ENCODE results near the gene BPIFA3. TPM values are rescaled to one million over a fixed set of nuclear protein-coding genes. Genes with fewer than 3 reads are reported as not detected.

The BPIFA3 gene
- total and polyA plus RNA-seq, 2 of the 13 experiments (the other 11 are each of a cell fraction or from before 2014, with no cell fraction given): not detected

DNA sequence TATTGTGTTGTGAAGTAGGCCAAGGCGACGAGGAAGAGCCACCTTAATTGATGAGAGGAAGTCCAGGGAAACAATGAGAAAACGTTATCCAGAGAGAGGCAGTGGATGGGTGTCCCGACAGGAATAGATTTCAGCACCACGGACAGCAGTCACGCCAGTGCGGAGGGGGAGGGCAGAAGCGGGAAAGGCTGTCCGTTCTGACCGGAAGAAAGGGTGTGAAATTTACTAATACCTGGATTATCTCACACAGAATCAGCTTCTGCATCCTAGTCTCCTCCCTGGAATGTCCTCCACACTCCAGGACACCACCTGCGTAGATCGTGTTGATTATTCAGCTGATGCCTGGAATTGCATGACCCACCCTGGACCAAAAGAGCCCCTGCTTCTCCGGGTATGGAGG lies 7.4 kb upstream of the BPIFA3 start (continued):
- TF ChIP-seq TBX3 (IDR thresholded peaks at IDR 0.05; ENCODE audit: borderline replicate concordance) (peak; percentile 73), ZNF746 (CRISPR knock-in tag; IDR thresholded peaks at IDR 0.05) (peak; percentile 84), USF2 (IDR thresholded peaks at IDR 0.05; ENCODE audit: low read depth, low read length) (no peak), USF2 (CRISPR knock-in tag; IDR thresholded peaks at IDR 0.05; ENCODE audit: borderline replicate concordance) (no peak), ZNF232 (CRISPR knock-in tag; IDR thresholded peaks at IDR 0.05; ENCODE audit: borderline replicate concordance) (peak; percentile 99), ZNF558 (CRISPR knock-in tag; IDR thresholded peaks at IDR 0.05; ENCODE audit: borderline replicate concordance) (peak; percentile 92; the same call in 1 of the 2 replicates), ZNF788 (CRISPR knock-in tag; IDR thresholded peaks at IDR 0.05; ENCODE audit: borderline replicate concordance) (peak; percentile 89), DBP (CRISPR knock-in tag; IDR thresholded peaks at IDR 0.05; ENCODE audit: not compliant biosample characterization) (peak; percentile 93), ZSCAN29 (CRISPR knock-in tag; conservative IDR thresholded peaks at IDR 0.05) (no peak), ZNF275 (CRISPR knock-in tag; IDR thresholded peaks at IDR 0.05; ENCODE audit: borderline replicate concordance) (peak; percentile 96), SMAD1 (CRISPR knock-in tag; IDR thresholded peaks at IDR 0.05; ENCODE audit: borderline replicate concordance, low read depth) (no peak), TRAFD1 (CRISPR knock-in tag; IDR thresholded peaks at IDR 0.05; ENCODE audit: borderline replicate concordance) (no peak), ZNF432 (CRISPR knock-in tag; IDR thresholded peaks at IDR 0.05; ENCODE audit: borderline replicate concordance) (no peak), TFDP2 (CRISPR knock-in tag; IDR thresholded peaks at IDR 0.05) (peak; percentile 80), NAIF1 (CRISPR knock-in tag; IDR thresholded peaks at IDR 0.05; ENCODE audit: borderline replicate concordance) (peak; percentile 59; the same call in 1 of the 2 replicates), ISL2 (CRISPR knock-in tag; IDR thresholded peaks at IDR 0.05) (peak; percentile 74), RARA (CRISPR knock-in tag; IDR thresholded peaks at IDR 0.05) (peak; percentile 85), KDM5B (CRISPR knock-in tag; IDR thresholded peaks at IDR 0.05; ENCODE audit: borderline replicate concordance) (peak; percentile 77; the same call in 1 of the 2 replicates), ZNF879 (CRISPR knock-in tag; IDR thresholded peaks at IDR 0.05) (0 out of 2 replicates have a peak, but pooled peaks have one; percentile 76)
- TF ChIP-seq, protein P1, sequence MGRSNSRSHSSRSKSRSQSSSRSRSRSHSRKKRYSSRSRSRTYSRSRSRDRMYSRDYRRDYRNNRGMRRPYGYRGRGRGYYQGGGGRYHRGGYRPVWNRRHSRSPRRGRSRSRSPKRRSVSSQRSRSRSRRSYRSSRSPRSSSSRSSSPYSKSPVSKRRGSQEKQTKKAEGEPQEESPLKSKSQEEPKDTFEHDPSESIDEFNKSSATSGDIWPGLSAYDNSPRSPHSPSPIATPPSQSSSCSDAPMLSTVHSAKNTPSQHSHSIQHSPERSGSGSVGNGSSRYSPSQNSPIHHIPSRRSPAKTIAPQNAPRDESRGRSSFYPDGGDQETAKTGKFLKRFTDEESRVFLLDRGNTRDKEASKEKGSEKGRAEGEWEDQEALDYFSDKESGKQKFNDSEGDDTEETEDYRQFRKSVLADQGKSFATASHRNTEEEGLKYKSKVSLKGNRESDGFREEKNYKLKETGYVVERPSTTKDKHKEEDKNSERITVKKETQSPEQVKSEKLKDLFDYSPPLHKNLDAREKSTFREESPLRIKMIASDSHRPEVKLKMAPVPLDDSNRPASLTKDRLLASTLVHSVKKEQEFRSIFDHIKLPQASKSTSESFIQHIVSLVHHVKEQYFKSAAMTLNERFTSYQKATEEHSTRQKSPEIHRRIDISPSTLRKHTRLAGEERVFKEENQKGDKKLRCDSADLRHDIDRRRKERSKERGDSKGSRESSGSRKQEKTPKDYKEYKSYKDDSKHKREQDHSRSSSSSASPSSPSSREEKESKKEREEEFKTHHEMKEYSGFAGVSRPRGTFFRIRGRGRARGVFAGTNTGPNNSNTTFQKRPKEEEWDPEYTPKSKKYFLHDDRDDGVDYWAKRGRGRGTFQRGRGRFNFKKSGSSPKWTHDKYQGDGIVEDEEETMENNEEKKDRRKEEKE (IDR thresholded peaks at IDR 0.05): no peak

Data from HepG2 (cell line).